H1 (cell line): ENCODE measurements around the gene IL1RAP. TPM values are rescaled to one million over a fixed set of nuclear protein-coding genes. Genes with fewer than 3 reads are reported as not detected.

ENCODE experiments used
- BACH1 ChIP-seq: IDR thresholded peaks from 2 replicates; pipeline ENCODE4 v1.6.1; 2012; ENCODE audit warnings: low read length, improper control_type of control experiment
- HDAC2 ChIP-seq, 2 experiments: fragments of 300-600 bp in 1 of 2; sonication (generic) in 1 of 2; IDR thresholded peaks; 2 replicates each; pipeline ENCODE4 v1.6.1; 2011 to 2012; ENCODE audit warnings: low read depth in 2 of 2, low read length in 2 of 2, mild to moderate bottlenecking in 2 of 2, moderate library complexity in 2 of 2, borderline replicate concordance in 1 of 2, inconsistent platforms in 1 of 2
- JUN ChIP-seq: IDR thresholded peaks from 2 replicates; pipeline ENCODE4 v1.6.1; 2011; ENCODE audit warnings: low read depth, mild to moderate bottlenecking, improper control_type of control experiment, low read length
- SIN3A ChIP-seq, 2 experiments: IDR thresholded peaks in 1 of 2; conservative IDR thresholded peaks in 1 of 2; 2 replicates each; pipeline ENCODE4 v1.6.1; 2011 to 2012; ENCODE audit warnings: low read length in 2 of 2, improper control_type of control experiment in 1 of 2, low read depth in 1 of 2, mild to moderate bottlenecking in 1 of 2
- polyA plus RNA-seq, 7 experiments: library from polyadenylated mRNA; depleted of rRNA in 3 of 7; stranded (reverse) in 5 of 7; unstranded in 2 of 7; fragments of >200 nt in 5 of 7; fragments of 200-250 nt in 2 of 7; gene quantifications; 1 replicate in 5 of 7; 2 replicates in 1 of 7; 4 replicates in 1 of 7; pipeline versions ENCODE4 v1.2.1 to v1.2.3, GENCODE V29; 2011 to 2013; ENCODE audit warnings: missing spikeins in 2 of 7, mixed read lengths in 2 of 7
- total RNA-seq: library from RNA; stranded (reverse); fragmentation: NEBNext Ultra II Directional; extraction: Animal tissue kit (Norgen Biotek cat#: 25700); gene quantifications from 2 replicates; pipeline ENCODE4 v1.2.1, GENCODE V29; 2021

The IL1RAP gene
- total and polyA plus RNA-seq, 2 of the 8 experiments (the other 6 are each of a cell fraction or from before 2014, with no cell fraction given) = 2.4 to 3.9 TPM

- TF ChIP-seq JUN (no peak), SIN3A (conservative IDR thresholded peaks at IDR 0.05 in 1 of 2, IDR thresholded peaks at IDR 0.05 in 1 of 2; ENCODE audit: low read depth in 1 of 2, low read length in 2 of 2) (no peak), HDAC2 (IDR thresholded peaks at IDR 0.05; ENCODE audit: borderline replicate concordance in 1 of 2, low read depth in 2 of 2, low read length in 2 of 2) (no peak), BACH1 (no peak)
Observed at GRCh38 chr3:190589326-190589725, 75.4 kb downstream of the IL1RAP start (continued).
